GM12891 (cell line): ENCODE results near the gene RFC2.

ENCODE experiments used
- PAX5 ChIP-seq: IDR thresholded peaks from 2 replicates; pipeline ENCODE4 v1.6.1; 2011; ENCODE audit warnings: low read length, moderate library complexity, mild to moderate bottlenecking; ENCODE audit not compliant: insufficient read depth, severe bottlenecking
- POLR2A ChIP-seq: IDR thresholded peaks from 2 replicates; pipeline ENCODE4 v1.6.1; 2011; ENCODE audit warnings: low read depth, low read length, control low read depth
- POLR2AphosphoS5 ChIP-seq: IDR thresholded peaks from 2 replicates; pipeline ENCODE4 v1.6.1; 2011; ENCODE audit warnings: low read depth, low read length, control low read depth
- POU2F2 ChIP-seq: IDR thresholded peaks from 2 replicates; pipeline ENCODE4 v1.6.1; 2011; ENCODE audit warnings: low read depth, mild to moderate bottlenecking, control low read depth, low read length, moderate library complexity
- SPI1 ChIP-seq: IDR thresholded peaks from 2 replicates; pipeline ENCODE4 v1.6.1; 2011; ENCODE audit warnings: low read depth, low read length, control low read depth
- TAF1 ChIP-seq: IDR thresholded peaks from 2 replicates; pipeline ENCODE4 v1.6.1; 2011; ENCODE audit warnings: low read depth, low read length, control low read depth

- TF ChIP-seq POLR2AphosphoS5 (no peak), POLR2A (no peak), POU2F2 (no peak), TAF1 (no peak), SPI1 (no peak), PAX5 (no peak)
Measured at GRCh38 chr7:74253835-74254128, 417 bp downstream of the RFC2 start.
